NCI-H146 (cell line): ENCODE measurements around the gene PRR3.
A peak's percentile ranks its signal among the peaks of the same experiment; 100 is the strongest.
"Not testable (repeated sequence)": the region's sequence is repeated elsewhere in the genome, so short reads cannot be mapped to it uniquely, and the experiment has no call there.

Experiments
- DNase-seq: peaks from one replicate; lab custom pipeline; 2025; lab: John Stamatoyannopoulos, UW

The PRR3 gene, protein sequence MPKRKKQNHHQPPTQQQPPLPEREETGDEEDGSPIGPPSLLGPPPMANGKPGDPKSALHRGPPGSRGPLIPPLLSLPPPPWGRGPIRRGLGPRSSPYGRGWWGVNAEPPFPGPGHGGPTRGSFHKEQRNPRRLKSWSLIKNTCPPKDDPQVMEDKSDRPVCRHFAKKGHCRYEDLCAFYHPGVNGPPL

DNA sequence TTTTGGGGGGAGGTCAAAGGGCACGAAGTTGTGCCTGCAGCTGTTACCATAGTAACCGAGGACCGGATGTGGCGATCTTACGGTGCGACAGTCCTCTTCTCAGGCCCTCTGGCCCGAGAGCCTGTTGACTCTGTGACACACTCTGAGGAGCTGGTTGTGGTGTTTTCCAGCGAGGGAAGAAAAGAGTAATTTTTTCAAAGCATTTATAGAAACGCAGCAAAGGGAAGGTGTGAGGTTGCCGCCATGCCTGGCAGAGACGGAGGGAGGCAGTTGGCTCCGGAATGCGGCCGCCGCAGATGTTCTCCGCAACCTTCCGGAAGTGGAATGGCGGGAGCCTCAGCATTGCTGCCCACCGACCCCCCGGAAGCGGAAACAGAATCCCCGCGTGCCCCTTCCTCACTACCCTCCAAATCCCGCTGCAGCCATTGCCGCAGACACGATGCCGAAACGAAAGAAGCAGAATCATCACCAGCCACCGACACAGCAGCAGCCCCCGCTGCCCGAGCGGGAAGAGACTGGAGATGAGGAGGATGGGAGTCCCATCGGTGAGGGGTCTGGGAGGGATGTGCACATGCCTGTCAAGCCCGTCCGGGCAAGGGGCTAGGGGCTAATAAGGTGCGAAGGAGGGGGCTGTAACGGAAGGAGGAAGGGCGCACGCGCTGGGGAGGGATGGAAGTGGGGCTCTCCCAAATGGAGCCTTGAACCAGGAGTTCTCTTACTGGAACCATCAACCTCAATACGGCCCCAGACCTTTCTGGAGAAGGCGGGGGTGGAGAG lies at the start of gene PRR3:
PRR3 (plus strand) TSS at position 390 of the 777 bp plus-strand sequence; CDS start at position 440, 50 bp downstream.
- DNase-seq, result peak; percentile 89

DNA sequence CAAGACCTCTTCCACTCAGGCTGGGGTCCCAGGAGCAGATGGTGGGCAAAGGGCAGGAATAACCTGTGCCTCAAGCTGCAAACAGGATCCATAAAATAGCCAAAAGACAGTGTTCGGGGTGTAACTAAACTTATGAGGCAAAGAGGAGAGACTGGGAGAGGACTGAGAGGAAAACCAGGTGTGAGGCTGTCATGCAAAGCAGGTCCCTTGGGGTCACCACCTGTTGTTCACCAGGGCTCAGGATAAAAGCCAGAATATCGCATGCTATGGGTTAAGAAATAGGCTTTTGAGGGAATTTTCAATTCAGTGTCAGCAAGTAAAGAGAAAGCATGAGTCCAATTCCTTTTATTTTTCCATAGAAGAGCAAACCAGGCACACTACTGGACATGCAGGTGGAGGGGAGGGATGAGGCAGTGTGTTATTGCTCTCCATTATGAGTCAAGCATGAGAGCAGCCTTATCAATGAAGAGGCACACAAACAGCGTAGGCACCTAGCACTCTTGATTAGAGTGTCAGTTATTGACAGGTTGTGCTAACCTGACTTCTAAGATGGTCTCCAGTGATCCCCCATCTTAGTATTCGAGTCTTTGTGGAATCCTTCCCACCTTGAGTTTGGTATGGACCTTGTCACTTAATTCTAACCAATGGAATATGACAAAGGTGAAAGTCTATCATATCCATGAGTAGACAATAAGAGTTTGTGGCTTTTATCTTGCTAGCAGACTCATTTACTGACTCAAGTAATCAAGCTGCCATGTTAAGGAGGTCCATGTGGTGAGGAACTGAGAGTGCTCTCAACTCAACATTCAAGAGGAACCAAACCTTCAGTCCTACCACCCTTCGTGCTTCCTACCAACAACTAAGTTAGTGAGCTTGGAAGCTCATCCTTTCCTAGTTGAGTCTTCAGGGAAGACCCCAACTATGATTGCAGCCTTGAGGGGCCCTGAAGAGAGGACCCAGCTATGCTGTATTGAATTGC lies 49.0 kb upstream of the PRR3 start:
- DNase-seq, result no peak

DNA sequence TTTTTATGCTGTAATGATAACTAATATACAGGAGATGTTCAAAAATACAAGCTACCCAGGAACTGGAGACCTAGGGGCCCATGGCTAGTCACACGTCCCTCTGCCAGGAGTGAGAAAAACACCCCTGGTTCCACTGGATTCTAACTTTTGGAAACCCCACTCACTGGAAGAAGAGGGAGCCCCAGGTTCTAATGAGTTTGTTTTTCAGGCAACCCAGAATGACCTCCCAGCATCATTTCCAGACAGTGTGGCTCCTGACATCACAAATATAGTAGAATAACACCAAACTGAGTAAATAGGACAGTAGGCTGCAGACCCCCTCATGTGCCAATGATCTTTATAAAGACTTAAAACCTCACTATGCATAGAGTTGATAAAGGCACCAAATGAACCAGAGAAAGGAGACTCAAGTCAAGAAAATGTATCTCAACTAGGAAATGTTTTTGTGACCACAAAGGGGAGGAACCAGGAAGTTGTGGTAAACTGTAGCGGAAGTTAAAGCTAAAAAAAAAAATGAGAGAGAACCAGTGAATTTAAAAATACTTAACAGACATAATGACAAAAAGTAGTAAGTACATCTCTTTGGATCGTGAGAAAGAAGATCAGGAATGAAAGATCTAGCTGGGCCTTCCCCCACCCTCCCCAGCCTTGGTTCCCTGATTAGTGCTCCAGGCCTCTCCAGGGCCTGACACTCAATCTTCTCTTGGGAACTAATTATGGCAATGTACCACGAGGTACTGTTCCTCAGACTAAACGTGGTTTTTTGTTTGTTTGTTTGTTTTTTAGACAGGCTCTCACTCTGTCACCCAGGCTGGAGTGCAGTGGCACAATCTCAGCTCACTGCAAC lies 48.0 kb upstream of the PRR3 start:
- no peak for DNase-seq

DNA sequence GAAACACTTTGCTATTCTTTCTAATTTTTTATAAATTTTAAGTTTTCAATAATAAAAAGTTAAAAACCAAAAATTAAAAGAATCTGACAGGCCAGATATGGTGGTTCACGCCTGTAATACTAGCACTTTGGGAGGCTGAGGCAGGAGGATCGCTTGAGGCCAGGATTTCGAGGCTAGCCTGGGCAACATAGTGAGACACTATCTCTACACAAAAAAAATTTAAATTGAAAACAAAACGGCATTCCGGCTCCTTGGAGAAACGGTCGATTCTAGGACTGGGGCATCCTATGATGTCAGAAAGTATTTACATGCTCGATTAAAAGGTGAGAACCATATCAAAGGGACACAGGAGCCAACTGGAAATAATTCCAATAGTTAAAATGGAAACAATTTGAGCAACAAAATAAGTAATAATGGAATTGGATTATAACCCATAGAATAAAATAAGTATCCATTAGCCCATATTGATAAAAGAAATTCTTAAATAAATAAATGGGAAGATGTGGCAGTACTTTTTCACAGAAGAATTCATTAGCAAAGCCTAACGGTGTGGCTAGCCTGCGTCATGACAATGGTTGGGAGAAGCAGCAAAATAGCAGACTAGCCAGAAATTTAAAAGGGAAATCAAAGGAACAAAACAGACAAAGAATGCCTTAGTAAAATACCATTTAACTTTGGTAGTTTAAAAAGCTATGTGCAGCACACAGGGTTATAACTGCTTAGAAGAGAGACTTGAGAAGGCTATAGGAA lies 46.5 kb upstream of the PRR3 start:
- no peak for DNase-seq

DNA sequence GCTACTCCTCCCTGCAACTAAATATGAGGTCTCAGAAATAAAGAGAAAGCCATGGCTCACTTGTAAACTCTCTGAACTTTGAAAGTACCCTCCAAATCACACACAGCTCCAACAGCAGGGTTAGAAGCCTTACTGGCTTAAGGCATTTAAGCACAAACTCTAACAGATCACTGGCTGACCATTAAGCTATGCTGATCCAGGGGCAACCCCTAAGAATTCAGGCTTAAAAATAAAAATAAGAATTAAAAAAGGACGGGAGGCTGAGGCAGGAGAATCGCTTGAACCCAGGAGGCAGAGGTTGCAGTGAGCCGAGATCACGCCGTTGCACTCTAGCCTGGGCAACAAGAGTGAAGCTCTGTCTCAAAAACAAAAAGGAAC lies 45.9 kb upstream of the PRR3 start:
- DNase-seq, result no peak

DNA sequence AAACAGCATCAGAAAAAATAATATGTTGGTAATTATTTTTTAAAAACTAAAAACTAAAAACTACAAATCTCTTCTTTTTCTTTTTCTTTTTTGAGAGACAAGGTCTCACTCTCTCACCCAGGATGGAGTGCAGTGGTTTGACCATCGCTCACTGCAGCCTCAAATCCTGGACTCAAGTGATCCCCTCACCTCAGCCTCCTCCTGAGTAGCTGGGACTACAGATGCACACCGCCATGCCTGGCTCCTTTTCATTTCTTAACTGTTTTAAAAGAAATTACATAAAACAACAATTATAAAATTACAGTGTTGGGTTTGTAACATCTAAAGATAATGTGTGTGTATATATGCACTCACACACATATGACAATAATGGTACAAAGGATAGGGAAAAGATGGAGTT lies 43.6 kb upstream of the PRR3 start:
- DNase-seq, result no peak

DNA sequence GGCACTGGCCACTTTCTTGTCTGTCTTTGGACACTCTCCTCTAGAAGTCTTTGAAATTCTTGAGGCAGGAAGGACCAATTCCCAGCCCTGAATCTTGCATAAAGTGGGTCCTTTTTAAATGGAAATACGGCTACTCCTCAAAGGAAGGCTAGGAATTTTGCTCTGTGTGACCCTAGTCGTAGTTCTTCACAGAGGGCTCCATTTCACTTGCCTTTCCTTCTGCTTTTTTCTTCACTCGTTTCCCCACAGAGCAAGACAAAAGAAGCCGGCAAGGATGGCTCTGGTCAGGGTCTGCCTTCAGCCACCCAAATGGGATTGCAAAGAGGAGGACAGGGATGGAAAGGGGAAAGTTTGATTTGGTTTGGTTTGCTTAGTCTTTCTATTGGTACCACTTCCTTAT lies 42.0 kb upstream of the PRR3 start:
- DNase-seq, result no peak

DNA sequence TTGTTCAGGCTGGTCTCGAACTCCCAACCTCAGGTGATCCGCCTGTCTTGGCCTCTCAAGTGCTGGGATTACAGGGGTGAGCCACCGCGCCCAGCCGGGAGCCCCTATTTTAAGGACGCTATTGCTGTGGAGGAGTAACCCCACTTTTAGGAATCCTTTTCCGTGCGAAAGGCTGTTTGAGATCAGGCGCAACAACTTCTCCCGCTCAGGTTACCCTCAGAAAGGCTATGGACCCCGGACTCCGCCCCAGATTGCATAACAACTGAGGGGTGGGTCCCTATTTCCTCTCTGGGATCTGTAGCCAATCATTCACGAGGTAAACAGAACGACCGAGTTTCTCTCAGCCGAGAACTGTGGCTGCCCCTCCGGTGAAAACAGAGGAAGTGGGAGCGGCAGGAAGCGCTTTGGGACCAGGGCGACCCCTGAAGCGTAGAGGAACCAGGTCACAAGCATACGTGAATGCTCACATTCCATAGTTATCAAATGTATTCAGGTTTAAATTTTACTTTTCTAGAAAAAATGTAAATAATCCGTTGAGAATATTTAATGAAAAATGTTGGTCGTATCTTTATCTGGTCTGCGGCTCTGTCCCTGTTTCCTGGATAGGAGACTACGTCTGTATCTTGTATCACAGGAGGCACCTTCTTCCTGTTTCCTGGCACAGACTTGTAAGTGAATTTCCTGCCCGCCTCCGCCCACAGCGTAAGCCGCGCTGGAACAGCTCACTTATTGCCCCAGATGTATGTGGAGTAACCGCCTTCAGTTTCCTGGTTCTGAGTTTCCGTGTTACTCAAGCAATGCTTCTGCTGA lies 40.9 kb upstream of the PRR3 start:
- DNase-seq, result peak; percentile 38

DNA sequence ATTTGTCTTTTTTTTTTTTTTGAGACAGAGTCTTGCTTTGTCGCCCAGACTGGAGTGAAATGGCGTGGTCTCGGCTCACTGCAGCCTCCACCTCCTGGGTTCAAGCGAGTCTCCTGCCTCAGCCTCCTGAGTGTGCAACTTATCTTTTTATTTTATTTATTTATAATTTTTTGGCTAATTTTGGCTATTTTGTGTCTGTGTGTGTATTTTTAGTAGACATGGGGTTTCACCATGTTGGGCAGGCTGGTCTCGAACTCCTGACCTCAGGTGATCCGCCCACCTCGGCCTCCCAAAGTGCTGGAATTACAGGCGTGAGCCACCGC lies 40.4 kb upstream of the PRR3 start:
- DNase-seq, result not testable (repeated sequence)

DNA sequence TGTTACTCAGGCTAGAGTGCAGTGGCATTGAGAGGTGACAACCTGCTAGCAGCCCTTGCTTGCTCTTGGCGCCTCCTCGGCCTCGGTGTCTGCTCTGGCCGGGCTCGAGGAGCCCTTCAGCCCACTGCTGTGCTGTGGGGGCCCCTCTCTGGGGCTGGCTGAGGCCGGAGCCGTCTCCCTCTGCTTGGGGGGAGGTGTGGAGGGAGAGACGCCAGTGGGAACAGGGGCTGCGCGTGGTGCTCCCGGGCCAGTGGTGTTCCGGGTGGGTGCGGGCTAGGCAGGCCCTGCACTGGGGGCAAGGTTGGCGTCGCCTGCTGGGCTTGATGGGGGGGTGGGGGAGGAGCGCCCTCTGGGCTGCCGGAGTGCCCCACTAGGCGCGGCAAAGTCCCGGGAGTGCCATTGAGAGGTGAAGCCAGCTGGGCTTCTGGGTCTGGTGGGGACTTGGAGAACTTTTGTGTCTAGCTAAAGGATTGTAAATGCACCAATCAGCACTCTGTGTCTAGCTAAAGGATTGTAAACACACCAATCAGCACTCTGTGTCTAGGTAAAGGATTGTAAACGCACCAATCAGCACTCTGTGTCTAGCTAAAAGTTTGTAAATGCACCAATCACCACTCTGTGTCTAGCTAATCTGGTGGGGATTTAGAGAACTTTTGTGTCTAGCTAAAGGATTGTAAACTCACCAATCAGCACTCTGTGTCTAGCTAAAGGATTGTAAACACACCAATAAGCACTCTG lies 39.2 kb upstream of the PRR3 start:
- not testable (repeated sequence) for DNase-seq

DNA sequence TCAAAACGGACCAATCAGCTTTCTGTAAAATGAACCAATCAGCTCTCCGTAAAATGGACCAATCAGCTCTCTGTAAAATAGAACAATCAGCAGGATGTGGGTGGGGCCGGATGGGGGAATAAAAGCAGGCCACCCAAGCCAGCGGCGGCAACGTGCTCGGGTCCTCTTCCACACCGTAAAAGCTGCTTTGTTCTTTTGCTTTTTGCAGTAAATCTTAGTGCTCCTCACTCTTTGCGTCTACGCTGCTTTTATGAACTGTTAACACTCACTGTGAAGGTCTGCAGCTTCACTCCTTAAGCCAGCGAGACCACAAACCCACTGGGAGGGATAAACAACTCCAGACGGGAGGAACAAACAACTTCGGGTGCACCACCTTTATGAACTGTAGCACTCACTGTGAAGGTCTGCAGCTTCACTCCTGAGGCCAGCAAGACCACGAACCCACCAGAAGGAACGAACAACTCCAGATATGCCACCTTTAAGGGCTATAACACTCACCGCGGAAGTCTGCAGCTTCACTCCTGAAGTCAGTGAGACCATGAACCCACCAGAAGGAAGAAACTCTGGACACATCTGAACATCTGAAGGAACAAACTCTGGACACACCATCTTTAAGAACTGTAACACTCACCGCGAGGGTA lies 38.5 kb upstream of the PRR3 start:
- DNase-seq, result not testable (repeated sequence)

DNA sequence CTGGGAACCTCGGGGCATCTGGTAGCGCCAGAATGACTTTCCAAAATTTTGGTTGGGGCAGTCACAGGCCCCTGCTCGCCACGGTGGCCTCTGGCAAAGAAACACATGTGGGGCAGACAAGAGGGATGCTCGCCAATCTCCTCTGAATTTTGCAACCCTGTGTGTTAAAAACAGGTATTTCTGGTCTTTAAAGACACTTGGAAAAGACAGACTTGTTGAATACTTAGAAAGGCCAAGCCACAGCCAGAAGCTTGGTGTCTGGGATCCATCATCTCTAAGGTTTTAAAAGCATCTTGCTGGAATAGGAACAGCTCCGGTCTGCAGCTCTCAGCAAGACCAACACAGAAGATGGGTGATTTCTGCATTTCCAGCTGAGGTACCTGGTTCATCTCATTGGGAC lies 36.6 kb upstream of the PRR3 start:
- no peak for DNase-seq

DNA sequence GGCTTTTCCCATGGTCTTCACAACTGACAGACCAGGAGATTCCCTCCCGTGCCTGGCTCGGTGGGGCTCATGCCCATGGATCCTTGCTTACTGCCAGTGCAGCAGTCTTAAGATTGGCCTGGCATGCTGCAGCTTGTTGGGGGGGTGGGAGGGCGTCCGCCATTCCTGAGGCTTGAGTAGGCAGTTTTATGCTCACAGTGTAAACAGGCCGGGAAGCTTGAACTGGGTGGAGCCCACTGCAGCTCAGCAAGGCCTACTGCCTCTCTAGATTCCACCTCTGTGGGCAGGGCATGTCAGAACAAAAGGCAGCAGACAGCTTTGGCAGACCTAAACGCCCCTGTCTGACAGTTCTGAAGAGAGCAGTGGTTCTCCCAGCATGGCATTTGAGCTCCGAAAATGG lies 36.0 kb upstream of the PRR3 start:
- not testable (repeated sequence) for DNase-seq

DNA sequence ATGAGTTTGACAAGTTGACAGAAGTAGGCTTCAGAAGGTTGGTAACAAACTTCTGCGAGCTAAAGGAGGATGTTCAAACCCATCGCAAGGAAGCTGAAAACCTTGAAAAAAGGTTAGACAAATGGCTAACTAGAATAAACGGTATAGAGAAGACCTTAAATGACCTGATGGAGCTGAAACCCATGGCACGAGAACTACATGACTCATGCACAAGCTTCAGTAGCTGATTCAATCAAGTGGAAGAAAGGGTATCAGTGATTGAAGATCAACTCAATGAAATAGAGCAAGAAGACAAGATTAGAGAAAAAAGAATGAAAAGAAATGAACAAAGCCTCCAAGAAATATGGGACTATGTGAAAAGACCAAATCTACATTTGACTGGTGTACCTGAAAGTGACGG lies 35.1 kb upstream of the PRR3 start:
- not testable (repeated sequence) for DNase-seq

DNA sequence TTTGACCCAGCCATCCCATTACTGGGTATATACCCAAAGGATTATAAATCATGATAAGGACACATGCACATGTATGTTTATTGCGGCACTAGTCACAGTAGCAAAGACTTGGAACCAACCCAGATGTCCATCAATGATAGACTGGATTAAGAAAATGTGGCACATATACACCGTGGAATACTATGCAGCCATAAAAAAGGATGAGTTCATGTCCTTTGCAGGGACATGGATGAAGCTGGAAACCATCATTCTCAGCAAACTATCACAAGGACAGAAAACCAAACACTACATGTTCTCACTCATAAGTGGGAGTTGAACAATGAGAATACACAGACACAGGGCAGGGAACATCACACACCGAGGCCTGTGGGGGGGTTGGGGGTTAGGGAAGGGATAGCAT lies 30.7 kb upstream of the PRR3 start:
- not testable (repeated sequence) for DNase-seq

DNA sequence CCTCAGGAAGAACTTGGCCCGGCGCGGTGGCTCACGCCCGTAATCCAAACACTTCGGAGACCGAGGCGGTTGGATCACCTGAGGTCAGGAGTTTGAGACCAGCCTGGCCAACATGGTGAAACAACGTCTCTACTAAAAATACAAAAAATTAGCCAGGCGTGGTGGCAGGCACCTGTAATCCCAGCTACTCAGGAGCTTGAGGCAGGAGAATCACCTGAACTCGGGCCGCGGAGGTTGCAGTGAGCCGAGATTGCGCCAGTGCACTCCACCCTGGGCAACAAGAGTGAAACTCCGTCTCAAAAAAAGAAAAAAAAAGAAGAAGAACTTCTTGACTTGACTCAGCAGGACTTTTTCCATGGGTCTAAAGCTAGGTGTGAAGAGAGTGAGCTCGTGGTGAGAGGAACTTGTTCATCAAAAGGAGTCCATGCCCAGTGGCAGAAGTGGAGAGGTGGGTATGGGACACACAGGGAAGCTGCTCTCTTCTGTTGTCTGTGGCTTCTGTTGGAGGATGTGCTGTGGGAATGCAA lies 27.7 kb upstream of the PRR3 start:
- DNase-seq, result not testable (repeated sequence)

DNA sequence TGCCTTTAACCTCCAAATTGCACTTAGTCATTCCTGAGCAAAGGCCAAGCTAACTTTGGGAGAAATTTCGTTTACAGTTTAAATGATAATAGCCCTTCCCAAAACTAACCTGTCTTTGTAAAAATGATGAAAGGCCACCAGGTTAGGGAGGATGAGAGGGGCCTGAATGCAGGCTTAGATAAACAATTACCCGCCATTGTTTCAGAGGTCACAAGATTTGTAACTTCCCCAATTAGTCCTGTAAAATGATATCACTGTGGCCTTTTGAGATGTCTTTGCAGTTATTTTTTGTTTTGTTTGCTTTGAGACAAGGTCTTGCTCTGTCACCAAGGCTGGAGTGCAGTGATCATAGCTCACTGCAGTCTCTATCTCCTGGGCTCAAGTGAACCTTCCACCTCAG lies 27.1 kb upstream of the PRR3 start:
- no peak for DNase-seq

DNA sequence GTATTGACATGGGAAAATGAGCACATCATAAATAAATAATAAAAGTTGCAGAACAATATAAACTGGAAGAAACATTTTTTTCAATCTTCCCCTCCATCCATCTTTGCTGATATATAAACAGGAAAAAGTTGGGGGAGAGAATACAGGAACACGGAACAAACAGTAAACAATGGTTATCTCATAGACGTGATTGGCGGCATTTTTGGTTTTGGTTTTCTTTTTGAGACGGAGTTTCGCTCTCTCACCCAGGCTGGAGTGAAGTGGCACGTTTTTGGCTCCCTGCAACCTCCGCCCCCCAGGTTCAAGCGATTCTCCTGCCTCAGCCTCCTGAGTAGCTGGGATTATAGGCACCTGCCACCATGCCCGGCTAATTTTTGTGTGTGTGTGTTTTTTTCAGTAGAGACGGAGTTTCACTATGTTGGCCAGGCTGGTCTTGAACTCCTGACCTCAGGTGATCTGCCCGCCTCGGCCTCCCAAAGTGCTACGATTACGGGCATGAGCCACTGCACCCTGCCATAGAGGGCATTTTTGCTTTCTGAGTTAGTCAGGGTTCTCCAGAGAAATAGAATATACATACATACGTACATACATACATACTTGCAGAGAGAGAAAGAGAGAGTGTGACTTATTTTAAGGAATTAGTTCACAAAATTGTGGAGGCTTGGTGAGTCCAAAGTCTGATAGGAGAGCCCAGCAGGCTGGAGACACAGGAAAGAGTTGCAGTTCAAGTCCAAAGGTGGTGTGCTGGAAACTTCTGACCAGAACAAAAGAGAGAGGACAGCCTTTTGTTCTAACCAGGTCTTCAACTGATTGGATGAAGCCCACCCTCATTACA lies 23.4 kb upstream of the PRR3 start:
- DNase-seq, result no peak
